H1 (cell line): ENCODE data around the gene UGT1A10.

Experiments used
- CTCF ChIP-seq, 3 experiments: IDR thresholded peaks; 1 replicate in 2 of 3; 2 replicates in 1 of 3; pipeline versions ENCODE4 v1.5.1 to v1.6.1; 2011; ENCODE audit warnings: low read length in 3 of 3, mild to moderate bottlenecking in 3 of 3, inconsistent platforms in 2 of 3, low read depth in 1 of 3, moderate library complexity in 1 of 3; ENCODE audit not compliant: insufficient read depth in 1 of 3; ENCODE audit errors: control extremely low read depth in 1 of 3
- EZH2 ChIP-seq: fragments of 200-600 bp; sonication (generic); IDR thresholded peaks from 2 replicates; pipeline ENCODE4 v1.7.1; 2012; ENCODE audit warnings: low read depth, mild to moderate bottlenecking, moderate library complexity, low read length, inconsistent platforms; ENCODE audit not compliant: severe bottlenecking
- MAFK ChIP-seq: IDR thresholded peaks from 2 replicates; pipeline ENCODE4 v1.6.1; 2012; ENCODE audit warnings: low read depth, mild to moderate bottlenecking, improper control_type of control experiment, low read length
- NRF1 ChIP-seq: IDR thresholded peaks from 2 replicates; pipeline ENCODE4 v1.6.1; 2011; ENCODE audit warnings: mild to moderate bottlenecking, low read depth, low read length, improper control_type of control experiment
- POLR2A ChIP-seq, 2 experiments: IDR thresholded peaks; 1 replicate in 1 of 2; 2 replicates in 1 of 2; pipeline ENCODE4 v1.6.1; 2011; ENCODE audit warnings: low read depth in 2 of 2, low read length in 2 of 2, mild to moderate bottlenecking in 2 of 2; ENCODE audit errors: control extremely low read depth in 1 of 2
- POLR2AphosphoS5 ChIP-seq: IDR thresholded peaks from 2 replicates; pipeline ENCODE4 v1.6.1; 2011; ENCODE audit warnings: low read depth, low read length

DNA sequence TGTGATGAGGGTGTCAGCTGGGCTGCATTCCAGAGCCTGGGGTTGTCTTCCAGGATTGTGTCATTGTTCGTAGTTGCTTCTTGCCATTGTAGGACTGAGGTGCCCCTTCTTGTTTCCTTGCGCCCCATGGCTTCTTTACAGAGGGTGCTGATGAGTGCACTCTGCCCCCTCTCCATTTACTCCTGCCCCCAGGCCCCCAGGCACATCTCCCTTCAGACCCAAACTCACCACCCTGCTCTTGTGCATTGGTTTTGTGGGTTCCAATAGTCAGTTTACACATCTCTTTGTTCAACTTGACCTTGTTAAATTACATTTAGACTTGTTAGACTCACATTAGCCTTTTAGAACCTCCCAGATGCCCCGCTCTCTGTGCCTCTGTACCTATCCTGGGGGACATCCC is 184.9 kb downstream of the UGT1A10 start:
- TF ChIP-seq MAFK, result no peak
- TF ChIP-seq NRF1, result no peak
- TF ChIP-seq CTCF (IDR thresholded peaks at IDR 0.05; ENCODE audit: control extremely low read depth in 1 of 3, insufficient read depth in 1 of 3, low read depth in 1 of 3, low read length in 3 of 3), result no peak
- TF ChIP-seq EZH2, result no peak
- no peak for TF ChIP-seq POLR2A (IDR thresholded peaks at IDR 0.05; ENCODE audit: control extremely low read depth in 1 of 2, low read depth in 2 of 2, low read length in 2 of 2)
- no peak for TF ChIP-seq POLR2AphosphoS5
